ENCODE results near the gene TP53BP2.
"Not testable (repeated sequence)": the region's sequence is repeated elsewhere in the genome, so short reads cannot be mapped to it uniquely, and the experiment has no call there.

TP53BP2 gene

DNA sequence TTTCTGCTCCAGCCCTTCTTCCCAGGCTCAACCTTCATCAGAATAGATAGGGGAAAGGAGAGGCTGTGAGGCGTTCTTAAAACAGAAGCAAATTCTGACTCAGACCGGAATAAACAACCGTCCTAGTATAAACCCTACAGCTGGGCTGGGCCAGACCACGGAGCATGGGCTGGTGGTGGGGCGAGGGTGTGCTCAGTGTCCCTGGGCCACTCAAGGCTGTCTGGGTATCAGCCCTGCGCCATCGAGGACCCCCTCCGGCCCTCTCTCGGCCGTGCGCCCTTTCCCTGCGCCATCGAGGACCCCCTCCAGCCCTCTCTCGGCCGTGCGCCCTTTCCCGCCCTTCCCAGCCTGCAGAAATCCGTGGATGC, 97.4 kb downstream of the TP53BP2 start:
- Histone ChIP-seq H3K36me3 (ENCODE audit: control insufficient read depth in 4 of 4, insufficient read depth in 4 of 4, low read length in 3 of 4) (peaks cover 4 to 41% (median 13%) of the 10 kb centered on the region in 4 experiments), H3K4me1 (ENCODE audit: control extremely low read depth in 1 of 4, control insufficient read depth in 4 of 4, insufficient read depth in 4 of 4, low read length in 3 of 4) (peaks cover 0 to 8% (median 6%) of the 10 kb centered on the region in 4 experiments), H3K27me3 (replicated peaks in 2 of 5; ENCODE audit: control insufficient read depth in 4 of 5, insufficient read depth in 5 of 5, low read length in 4 of 5) (peaks cover 0 to 2% (median 0%) of the 10 kb centered on the region in 5 experiments), H3K27ac (ENCODE audit: insufficient read depth in 1 of 2, low read depth in 1 of 2, low read length in 2 of 2, poor library complexity in 1 of 2, severe bottlenecking in 2 of 2) (no peak overlapping the region), H3K9me3 (ENCODE audit: control extremely low read depth in 1 of 5, control insufficient read depth in 4 of 5, insufficient read depth in 2 of 5, low read depth in 1 of 5, low read length in 4 of 5) (no peaks in the 10 kb centered on the region), H3K4me3 (ENCODE audit: control insufficient read depth in 1 of 7, extremely low read depth in 1 of 7, insufficient read depth in 4 of 7, low read depth in 2 of 7, low read length in 6 of 7) (peak overlapping the region in 6 of 7 experiments; percentile 63 to 85 (median 67))
- WGBS (ENCODE audit: insufficient coverage) = 67% methylated on average over 16 of the region's 18 CpGs
- CTCF ChIA-PET = interaction anchor here (0.6 to 10.4 kb wide), 14 partner anchors 9 to 986 kb away, joined by 3 to 98 read pairs (median 10); partner anchors contain the start of gene CAPN2
- POLR2A ChIA-PET = no interaction called here
- DNase-seq = no peak

DNA sequence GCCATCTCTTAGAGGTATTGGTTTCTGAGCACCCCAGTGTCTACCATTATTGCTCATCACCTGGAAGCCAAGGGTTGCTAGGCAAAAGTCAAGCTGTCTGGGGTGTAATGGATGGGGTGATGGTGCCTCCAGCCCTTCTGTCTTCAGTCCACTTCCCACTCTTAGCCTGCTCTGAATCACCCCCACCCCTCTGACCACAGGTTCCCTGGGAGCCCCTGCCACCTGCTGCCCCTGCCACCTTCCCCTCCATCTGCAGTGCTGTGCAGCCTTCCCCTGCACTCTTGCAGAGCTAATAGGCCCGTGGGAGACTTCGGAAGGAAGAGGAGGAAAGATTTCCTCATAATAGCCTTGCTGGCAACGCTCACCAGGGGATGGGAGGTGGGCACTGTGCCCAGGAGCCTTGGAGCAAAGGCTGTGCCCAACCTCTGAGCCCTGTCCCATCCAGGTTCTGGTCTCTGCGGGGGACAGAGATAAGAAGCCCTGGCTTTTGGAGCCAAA, 97.9 kb downstream of the TP53BP2 start:
- POLR2A ChIA-PET = no interaction called here
- DNase-seq = no peak
- Histone ChIP-seq H3K4me1 (ENCODE audit: control extremely low read depth in 1 of 4, control insufficient read depth in 4 of 4, insufficient read depth in 4 of 4, low read length in 3 of 4) (peaks cover 0 to 8% (median 6%) of the 10 kb centered on the region in 4 experiments), H3K27me3 (replicated peaks in 2 of 5; ENCODE audit: control insufficient read depth in 4 of 5, insufficient read depth in 5 of 5, low read length in 4 of 5) (peaks cover 0 to 2% (median 0%) of the 10 kb centered on the region in 5 experiments), H3K4me3 (ENCODE audit: control insufficient read depth in 1 of 7, extremely low read depth in 1 of 7, insufficient read depth in 4 of 7, low read depth in 2 of 7, low read length in 6 of 7) (no peak overlapping the region), H3K27ac (ENCODE audit: insufficient read depth in 1 of 2, low read depth in 1 of 2, low read length in 2 of 2, poor library complexity in 1 of 2, severe bottlenecking in 2 of 2) (no peak overlapping the region), H3K9me3 (ENCODE audit: control extremely low read depth in 1 of 5, control insufficient read depth in 4 of 5, insufficient read depth in 2 of 5, low read depth in 1 of 5, low read length in 4 of 5) (no peaks in the 10 kb centered on the region), H3K36me3 (ENCODE audit: control insufficient read depth in 4 of 4, insufficient read depth in 4 of 4, low read length in 3 of 4) (peaks cover 4 to 37% (median 9%) of the 10 kb centered on the region in 4 experiments)
- CTCF ChIA-PET = interaction anchor here (0.6 to 10.4 kb wide), 9 partner anchors 8 to 986 kb away, joined by 3 to 98 read pairs (median 18); partner anchors contain the start of gene CAPN2
- WGBS (ENCODE audit: insufficient coverage) = 93% methylated on average over 3 of the region's 4 CpGs

DNA sequence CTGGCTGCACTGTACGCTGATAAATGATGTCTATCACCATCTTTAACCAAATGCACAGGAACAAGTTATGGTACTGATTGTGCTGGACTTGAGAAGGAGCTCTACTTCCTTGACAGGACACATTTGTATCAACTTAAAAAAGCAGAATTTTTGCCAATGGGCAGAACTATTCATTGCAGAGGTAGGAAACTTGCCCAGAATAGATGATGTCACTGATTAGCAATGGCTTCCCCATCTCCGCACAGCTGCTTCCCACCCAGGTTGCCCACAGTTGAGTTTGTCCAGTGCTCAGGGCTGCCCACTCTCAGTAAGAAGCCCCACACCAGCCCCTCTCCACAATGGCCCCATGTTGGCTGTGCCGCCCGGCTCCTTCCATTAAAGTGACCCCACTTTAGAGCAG, 100.0 kb downstream of the TP53BP2 start:
- 100% methylated on average over 4 of the region's 4 CpGs for WGBS (ENCODE audit: insufficient coverage)
- POLR2A ChIA-PET = no interaction called here

DNA sequence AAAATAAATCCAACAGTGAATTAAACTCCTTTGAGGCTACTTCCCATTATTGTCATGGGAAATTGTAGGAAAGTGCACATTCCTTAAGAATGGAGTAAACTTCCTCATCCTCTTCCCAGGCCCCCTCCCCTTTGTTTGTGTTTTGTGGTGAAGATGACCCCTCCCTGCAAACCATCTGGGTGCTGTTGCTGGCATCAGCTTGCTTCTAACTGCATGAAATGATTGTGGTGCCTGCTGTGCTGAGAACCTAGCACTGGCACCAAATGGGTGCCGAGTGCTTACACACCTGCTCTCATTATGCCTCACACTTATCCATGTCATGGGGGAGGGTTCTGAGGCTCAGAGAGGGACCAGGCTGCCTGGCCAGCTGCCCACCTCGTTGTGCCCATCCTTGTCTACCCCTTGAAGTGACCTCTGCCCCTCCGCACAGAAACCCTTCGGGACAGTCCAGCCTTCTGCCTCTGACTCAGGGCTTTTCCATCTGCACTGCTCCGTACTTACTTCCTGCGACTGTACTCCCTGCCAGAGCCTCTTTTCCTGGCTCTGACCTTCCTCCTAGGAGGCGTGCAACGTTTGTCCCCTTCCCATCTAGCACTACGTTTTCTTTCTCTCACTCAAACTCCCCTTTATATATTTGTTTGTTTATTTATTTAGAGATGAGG, 102.8 kb downstream of the TP53BP2 start:
- DNase-seq = no peak
- no peaks in the 10 kb centered on the region for H3K9me3 ChIP-seq (ENCODE audit: control extremely low read depth in 1 of 5, control insufficient read depth in 4 of 5, insufficient read depth in 2 of 5, low read depth in 1 of 5, low read length in 4 of 5)
- no peaks in the 10 kb centered on the region for H3K4me1 ChIP-seq (ENCODE audit: control extremely low read depth in 1 of 4, control insufficient read depth in 4 of 4, insufficient read depth in 4 of 4, low read length in 3 of 4)
- WGBS (ENCODE audit: insufficient coverage) = 88% methylated on average over 5 of the region's 9 CpGs
- no peak overlapping the region for H3K4me3 ChIP-seq (ENCODE audit: control insufficient read depth in 1 of 7, extremely low read depth in 1 of 7, insufficient read depth in 4 of 7, low read depth in 2 of 7, low read length in 6 of 7)
- H3K36me3 ChIP-seq (ENCODE audit: control insufficient read depth in 4 of 4, insufficient read depth in 4 of 4, low read length in 3 of 4) = peaks cover 0 to 12% (median 5%) of the 10 kb centered on the region in 4 experiments
- H3K27me3 ChIP-seq (replicated peaks in 2 of 5; ENCODE audit: control insufficient read depth in 4 of 5, insufficient read depth in 5 of 5, low read length in 4 of 5) = no peaks in the 10 kb centered on the region
- CTCF ChIA-PET = interaction anchor here (1.7 to 10.4 kb wide), 2 partner anchors 31 to 42 kb away, joined by 5 to 98 read pairs; partner anchors contain the start of gene CAPN2
- POLR2A ChIA-PET = no interaction called here
- H3K27ac ChIP-seq (ENCODE audit: insufficient read depth in 1 of 2, low read depth in 1 of 2, low read length in 2 of 2, poor library complexity in 1 of 2, severe bottlenecking in 2 of 2) = no peak overlapping the region

More for the DNA sequence above, 100.0 kb downstream of the TP53BP2 start:
- DNase-seq = no peak
- Histone ChIP-seq H3K4me1 (ENCODE audit: control extremely low read depth in 1 of 4, control insufficient read depth in 4 of 4, insufficient read depth in 4 of 4, low read length in 3 of 4) (peaks cover 0 to 8% (median 6%) of the 10 kb centered on the region in 4 experiments), H3K4me3 (ENCODE audit: control insufficient read depth in 1 of 7, extremely low read depth in 1 of 7, insufficient read depth in 4 of 7, low read depth in 2 of 7, low read length in 6 of 7) (no peak overlapping the region), H3K9me3 (ENCODE audit: control extremely low read depth in 1 of 5, control insufficient read depth in 4 of 5, insufficient read depth in 2 of 5, low read depth in 1 of 5, low read length in 4 of 5) (no peaks in the 10 kb centered on the region), H3K27me3 (replicated peaks in 2 of 5; ENCODE audit: control insufficient read depth in 4 of 5, insufficient read depth in 5 of 5, low read length in 4 of 5) (peaks cover 0 to 2% (median 0%) of the 10 kb centered on the region in 5 experiments), H3K36me3 (ENCODE audit: control insufficient read depth in 4 of 4, insufficient read depth in 4 of 4, low read length in 3 of 4) (peaks cover 0 to 16% (median 5%) of the 10 kb centered on the region in 4 experiments), H3K27ac (ENCODE audit: insufficient read depth in 1 of 2, low read depth in 1 of 2, low read length in 2 of 2, poor library complexity in 1 of 2, severe bottlenecking in 2 of 2) (no peak overlapping the region)
- CTCF ChIA-PET = interaction anchor here (1.3 to 10.4 kb wide), 5 partner anchors 15 to 51 kb away, joined by 3 to 98 read pairs (median 7); partner anchors contain the start of gene CAPN2

DNA sequence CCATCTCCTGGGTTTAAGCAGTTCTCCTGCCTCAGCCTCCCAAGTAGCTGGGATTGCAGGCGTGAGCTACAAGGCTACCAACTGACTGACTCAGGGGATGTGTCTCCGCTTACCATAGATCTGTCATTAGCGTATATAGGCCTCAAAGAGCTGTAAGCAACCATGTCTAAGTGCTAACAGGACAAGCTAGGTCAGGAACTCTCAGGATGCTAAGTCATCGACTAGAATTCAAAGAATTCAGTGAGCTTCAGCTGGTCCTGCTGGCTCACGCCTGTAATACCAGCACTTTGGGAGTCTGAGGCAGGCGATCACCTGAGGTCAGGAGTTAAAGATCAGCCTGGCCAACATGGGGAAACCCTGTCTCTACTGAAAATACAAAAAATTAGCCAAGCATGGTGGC, 103.9 kb downstream of the TP53BP2 start:
- Histone ChIP-seq H3K9me3 (ENCODE audit: control extremely low read depth in 1 of 5, control insufficient read depth in 4 of 5, insufficient read depth in 2 of 5, low read depth in 1 of 5, low read length in 4 of 5) (no peaks in the 10 kb centered on the region), H3K27ac (ENCODE audit: insufficient read depth in 1 of 2, low read depth in 1 of 2, low read length in 2 of 2, poor library complexity in 1 of 2, severe bottlenecking in 2 of 2) (no peak overlapping the region), H3K36me3 (ENCODE audit: control insufficient read depth in 4 of 4, insufficient read depth in 4 of 4, low read length in 3 of 4) (peaks cover 0 to 9% (median 2%) of the 10 kb centered on the region in 4 experiments), H3K27me3 (replicated peaks in 2 of 5; ENCODE audit: control insufficient read depth in 4 of 5, insufficient read depth in 5 of 5, low read length in 4 of 5) (no peaks in the 10 kb centered on the region), H3K4me1 (ENCODE audit: control extremely low read depth in 1 of 4, control insufficient read depth in 4 of 4, insufficient read depth in 4 of 4, low read length in 3 of 4) (no peaks in the 10 kb centered on the region), H3K4me3 (ENCODE audit: control insufficient read depth in 1 of 7, extremely low read depth in 1 of 7, insufficient read depth in 4 of 7, low read depth in 2 of 7, low read length in 6 of 7) (no peak overlapping the region)
- 97% methylated on average over 6 of the region's 6 CpGs for WGBS (ENCODE audit: insufficient coverage)
- no peak for DNase-seq
- POLR2A ChIA-PET = interaction anchor here (0.5 to 0.6 kb wide), 2 partner anchors 12 kb away, joined by 3 to 8 read pairs; no protein-coding TSS in a partner anchor
- CTCF ChIA-PET = interaction anchor here (1.7 to 4.3 kb wide), 3 partner anchors 7 to 30 kb away, joined by 4 to 28 read pairs (median 5); partner anchors contain the start of gene CAPN2

DNA sequence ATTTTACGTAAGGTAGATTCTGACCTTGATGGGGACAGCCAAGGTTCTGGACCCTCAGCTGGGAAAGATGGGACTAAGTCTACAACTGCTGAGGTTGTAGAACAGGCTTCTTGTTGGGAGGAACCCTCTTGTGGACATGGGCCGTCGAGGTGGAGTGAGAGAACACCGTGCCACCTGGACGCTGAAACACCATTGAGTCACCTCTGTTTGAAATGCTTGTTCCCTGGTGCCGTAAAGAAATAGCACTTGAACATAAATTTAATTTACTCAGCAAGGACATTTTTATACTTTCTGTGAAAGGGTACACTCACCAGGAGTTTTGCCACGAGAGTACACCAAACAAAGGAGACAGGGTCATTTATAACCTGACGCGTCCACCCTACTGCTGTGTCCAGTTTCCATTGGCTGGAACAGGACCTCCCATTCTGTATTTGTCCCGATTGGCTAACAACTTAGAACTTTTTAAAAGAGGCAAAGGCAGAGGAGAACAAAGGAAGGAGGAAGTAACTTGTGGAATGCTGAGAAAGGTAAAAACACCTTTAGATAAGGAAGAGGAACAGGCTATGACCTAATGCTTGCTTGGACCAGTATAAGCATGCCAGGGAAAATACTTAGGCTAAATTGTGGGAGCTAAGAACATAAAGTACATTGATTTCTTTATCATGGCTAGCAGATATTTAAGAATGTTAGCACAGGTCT, 105.6 kb downstream of the TP53BP2 start:
- H3K4me3 ChIP-seq (ENCODE audit: control insufficient read depth in 1 of 7, extremely low read depth in 1 of 7, insufficient read depth in 4 of 7, low read depth in 2 of 7, low read length in 6 of 7); H3K27ac ChIP-seq (ENCODE audit: insufficient read depth in 1 of 2, low read depth in 1 of 2, low read length in 2 of 2, poor library complexity in 1 of 2, severe bottlenecking in 2 of 2); H3K4me1 ChIP-seq (ENCODE audit: control extremely low read depth in 1 of 4, control insufficient read depth in 4 of 4, insufficient read depth in 4 of 4, low read length in 3 of 4); POLR2A ChIA-PET; H3K27me3 ChIP-seq (replicated peaks in 2 of 5; ENCODE audit: control insufficient read depth in 4 of 5, insufficient read depth in 5 of 5, low read length in 4 of 5); H3K36me3 ChIP-seq (ENCODE audit: control insufficient read depth in 4 of 4, insufficient read depth in 4 of 4, low read length in 3 of 4); H3K9me3 ChIP-seq (ENCODE audit: control extremely low read depth in 1 of 5, control insufficient read depth in 4 of 5, insufficient read depth in 2 of 5, low read depth in 1 of 5, low read length in 4 of 5); DNase-seq: not testable (repeated sequence)
- CTCF ChIA-PET = interaction anchor here (1.0 to 4.3 kb wide), 4 partner anchors 9 to 17 kb away, joined by 4 to 28 read pairs (median 5); no protein-coding TSS in a partner anchor
- WGBS (ENCODE audit: insufficient coverage) = 100% methylated on average over 9 of the region's 10 CpGs
